Neural cell (in vitro differentiated cells): Measurements from ENCODE around the gene PTPRK. TPM values are rescaled to one million over a fixed set of nuclear protein-coding genes. Genes with fewer than 3 reads are reported as not detected.

Experiments
- H2AFZ ChIP-seq: fragments of 200-600, 300-800 bp; sonication (generic), shearing (Covaris generic); 2 replicates; pipeline ENCODE4 v1.6.0; 2014; ENCODE audit warnings: low read depth, mild to moderate bottlenecking, antibody characterized with exemption, low read length, moderate library complexity
- H3F3A ChIP-seq: fragments of 200-600 bp; shearing (Covaris generic); 2 replicates; pipeline ENCODE4 v1.6.1; 2016; ENCODE audit warnings: mild to moderate bottlenecking, moderate library complexity, mixed read lengths, antibody characterized with exemption, low read length; ENCODE audit not compliant: insufficient read depth, poor library complexity, severe bottlenecking
- H3K27ac ChIP-seq: fragments of 200-600, 300-800 bp; sonication (generic), shearing (Covaris generic); 2 replicates; pipeline ENCODE4 v1.5.1; 2014; ENCODE audit warnings: mild to moderate bottlenecking, low read length, moderate library complexity
- H3K27me3 ChIP-seq: fragments of 300-800, 200-600 bp; sonication (generic), shearing (Covaris generic); 2 replicates; pipeline ENCODE4 v1.6.0; 2014; ENCODE audit warnings: mild to moderate bottlenecking, low read depth, low read length, moderate library complexity; ENCODE audit not compliant: insufficient read depth
- H3K36me3 ChIP-seq: fragments of 300-800, 200-600 bp; sonication (generic), shearing (Covaris generic); 2 replicates; pipeline ENCODE4 v1.5.1; 2014; ENCODE audit warnings: mild to moderate bottlenecking, antibody characterized with exemption, low read length, moderate library complexity; ENCODE audit not compliant: insufficient read depth
- H3K4me2 ChIP-seq: fragments of 300-800, 200-600 bp; sonication (generic), shearing (Covaris generic); 2 replicates; pipeline ENCODE4 v1.6.0; 2014; ENCODE audit warnings: mild to moderate bottlenecking, low read length
- H3K4me3 ChIP-seq: fragments of 300-800, 200-600 bp; sonication (generic), shearing (Covaris generic); 2 replicates; pipeline ENCODE4 v1.5.1; 2014; ENCODE audit warnings: mild to moderate bottlenecking, low read length, moderate library complexity
- H3K79me2 ChIP-seq: fragments of 200-600 bp; shearing (Covaris generic); replicated peaks from 2 replicates; pipeline ENCODE4 v1.6.0; 2014; ENCODE audit warnings: mild to moderate bottlenecking, low read length, moderate library complexity; ENCODE audit not compliant: insufficient read depth
- H3K9ac ChIP-seq: fragments of 300-800, 200-600 bp; sonication (generic), shearing (Covaris generic); 2 replicates; pipeline ENCODE4 v1.6.1; 2016; ENCODE audit warnings: mild to moderate bottlenecking, low read length, mixed read lengths
- H3K9me2 ChIP-seq: fragments of 200-600 bp; shearing (Covaris generic); 2 replicates; pipeline ENCODE4 v1.6.1; 2016; ENCODE audit warnings: mild to moderate bottlenecking, low read length, mixed read lengths; ENCODE audit not compliant: insufficient read depth
- H3K9me3 ChIP-seq: fragments of 200-600, 300-800 bp; sonication (generic), shearing (Covaris generic); 2 replicates; pipeline ENCODE4 v1.6.1; 2016; ENCODE audit warnings: mild to moderate bottlenecking, mixed run types, low read length, moderate library complexity, mixed read lengths
- H4K20me1 ChIP-seq: fragments of 200-600 bp; shearing (Covaris generic); 2 replicates; pipeline ENCODE4 v1.6.1; 2016; ENCODE audit warnings: mild to moderate bottlenecking, mixed run types; ENCODE audit not compliant: insufficient read depth
- EP300 ChIP-seq: fragments of 450-650 bp; conservative IDR thresholded peaks from 2 replicates; pipeline ENCODE4 v1.6.1; 2014; ENCODE audit warnings: antibody characterized with exemption, mild to moderate bottlenecking, moderate library complexity; ENCODE audit not compliant: poor library complexity, severe bottlenecking
- EZH2 ChIP-seq: fragments of 200-600, 300-800 bp; shearing (Covaris generic), sonication (generic); IDR thresholded peaks from 2 replicates; pipeline ENCODE4 v1.6.1; 2014; ENCODE audit warnings: antibody characterized with exemption, low read length, borderline replicate concordance, mild to moderate bottlenecking; ENCODE audit not compliant: insufficient read depth, poor library complexity, severe bottlenecking
- MXI1 ChIP-seq: fragments of 450-650 bp; conservative IDR thresholded peaks from 2 replicates; pipeline ENCODE4 v1.6.1; 2014; ENCODE audit warnings: antibody characterized with exemption, mild to moderate bottlenecking; ENCODE audit not compliant: poor library complexity, severe bottlenecking
- POLR2AphosphoS5 ChIP-seq: IDR thresholded peaks from 2 replicates; pipeline ENCODE4 v1.6.1; 2012
- RAD21 ChIP-seq: fragments of 450-650 bp; conservative IDR thresholded peaks from 2 replicates; pipeline ENCODE4 v1.6.1; 2014; ENCODE audit warnings: antibody characterized with exemption, mild to moderate bottlenecking, moderate library complexity
- SMC3 ChIP-seq: fragments of 450-650 bp; conservative IDR thresholded peaks from 2 replicates; pipeline ENCODE4 v1.6.1; 2014; ENCODE audit warnings: antibody characterized with exemption, mild to moderate bottlenecking, moderate library complexity; ENCODE audit not compliant: poor library complexity
- TAF1 ChIP-seq: IDR thresholded peaks from 2 replicates; pipeline ENCODE4 v1.6.1; 2012; ENCODE audit warnings: low read depth
- polyA plus RNA-seq: library from polyadenylated mRNA; depleted of rRNA; stranded (reverse); fragments of >200 nt; gene quantifications from 2 replicates; pipeline ENCODE4 v1.2.3, GENCODE V29; 2014
- TF ChIP-seq, protein P1 (sequence below): fragments of 450-650 bp; IDR thresholded peaks from 2 replicates; pipeline ENCODE4 v1.5.1; 2014; ENCODE audit warnings: antibody characterized with exemption, mild to moderate bottlenecking, moderate library complexity; ENCODE audit not compliant: poor library complexity, severe bottlenecking
- TF ChIP-seq, protein P2 (sequence below): IDR thresholded peaks from 2 replicates; pipeline ENCODE4 v1.6.1; 2012; ENCODE audit warnings: borderline replicate concordance

Gene PTPRK
- polyA plus RNA-seq, 1 donor from 2014 or later = 10.4 TPM

DNA sequence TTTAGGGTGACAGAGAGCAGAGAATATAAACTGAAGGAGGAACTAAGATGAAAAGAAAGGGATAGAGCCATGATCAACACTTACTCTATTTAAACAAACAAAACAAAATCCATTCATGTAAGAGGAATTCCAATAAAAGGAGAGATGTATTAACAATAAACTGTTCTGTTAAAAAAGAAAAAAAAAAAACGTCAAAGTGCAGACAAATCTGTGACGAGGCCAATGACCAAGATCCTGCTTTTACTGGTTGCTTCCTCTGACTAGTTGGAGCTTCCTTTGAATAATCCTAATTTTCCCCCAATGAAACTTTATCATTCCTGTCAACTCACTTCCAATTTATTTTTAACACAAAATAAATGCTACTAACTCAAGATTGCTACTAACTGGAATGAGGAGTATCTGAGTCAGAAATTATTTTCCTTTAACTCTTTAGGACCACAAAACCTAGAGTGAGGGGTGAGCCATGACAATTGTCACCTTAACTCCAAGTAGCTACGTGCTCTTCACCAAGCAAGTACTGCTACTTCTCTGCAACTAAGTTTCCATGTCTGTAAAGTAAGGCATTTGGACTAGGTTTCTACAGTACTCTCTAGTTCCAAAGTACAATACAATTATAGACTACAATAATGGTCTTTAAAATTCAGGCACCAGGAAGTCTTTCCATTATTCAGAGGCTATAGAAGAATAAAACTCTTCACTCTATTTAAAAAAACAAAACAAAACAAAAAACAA is 152.0 kb downstream of the PTPRK start:
- Histone ChIP-seq H3K79me2 (no peaks in the 10 kb centered on the region), H3K9me3 (no peaks in the 10 kb centered on the region), H3K4me2 (no peak overlapping the region), H3K9ac (no peak overlapping the region), H3K9me2 (no peaks in the 10 kb centered on the region), H3F3A (no peaks in the 10 kb centered on the region), H4K20me1 (no peaks in the 10 kb centered on the region), H3K27me3 (no peaks in the 10 kb centered on the region), H3K4me3 (no peak overlapping the region), H3K36me3 (no peaks in the 10 kb centered on the region), H2AFZ (no peak overlapping the region), H3K27ac (no peak overlapping the region)
- TF ChIP-seq TAF1 (no peak), EZH2 (no peak), EP300 (no peak), SMC3 (no peak), POLR2AphosphoS5 (no peak), MXI1 (no peak)
- TF ChIP-seq, protein P1, sequence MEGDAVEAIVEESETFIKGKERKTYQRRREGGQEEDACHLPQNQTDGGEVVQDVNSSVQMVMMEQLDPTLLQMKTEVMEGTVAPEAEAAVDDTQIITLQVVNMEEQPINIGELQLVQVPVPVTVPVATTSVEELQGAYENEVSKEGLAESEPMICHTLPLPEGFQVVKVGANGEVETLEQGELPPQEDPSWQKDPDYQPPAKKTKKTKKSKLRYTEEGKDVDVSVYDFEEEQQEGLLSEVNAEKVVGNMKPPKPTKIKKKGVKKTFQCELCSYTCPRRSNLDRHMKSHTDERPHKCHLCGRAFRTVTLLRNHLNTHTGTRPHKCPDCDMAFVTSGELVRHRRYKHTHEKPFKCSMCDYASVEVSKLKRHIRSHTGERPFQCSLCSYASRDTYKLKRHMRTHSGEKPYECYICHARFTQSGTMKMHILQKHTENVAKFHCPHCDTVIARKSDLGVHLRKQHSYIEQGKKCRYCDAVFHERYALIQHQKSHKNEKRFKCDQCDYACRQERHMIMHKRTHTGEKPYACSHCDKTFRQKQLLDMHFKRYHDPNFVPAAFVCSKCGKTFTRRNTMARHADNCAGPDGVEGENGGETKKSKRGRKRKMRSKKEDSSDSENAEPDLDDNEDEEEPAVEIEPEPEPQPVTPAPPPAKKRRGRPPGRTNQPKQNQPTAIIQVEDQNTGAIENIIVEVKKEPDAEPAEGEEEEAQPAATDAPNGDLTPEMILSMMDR = no peak

DNA sequence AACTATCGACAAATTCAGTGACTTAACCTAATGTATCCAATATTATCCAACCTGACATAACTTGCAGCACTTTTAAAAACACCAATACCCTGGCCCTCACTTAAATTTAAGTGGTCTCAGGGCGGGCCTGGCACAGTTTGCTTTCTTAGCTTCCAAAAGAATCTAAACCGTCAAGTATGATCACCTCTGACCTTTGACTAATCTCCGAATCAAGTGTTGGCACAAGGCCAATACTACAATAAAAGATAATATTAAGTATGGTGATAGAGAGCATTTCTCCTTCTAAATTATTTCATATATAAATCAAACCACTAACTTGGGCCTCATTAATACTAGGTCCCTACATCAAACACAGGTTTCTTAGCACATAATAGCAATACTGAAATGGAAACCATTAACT is 153.0 kb downstream of the PTPRK start:
- H3K9me3 ChIP-seq = no peaks in the 10 kb centered on the region
- no peaks in the 10 kb centered on the region for H3K27me3 ChIP-seq
- H4K20me1 ChIP-seq = no peaks in the 10 kb centered on the region
- H3K4me3 ChIP-seq = no peak overlapping the region
- H3K36me3 ChIP-seq = no peaks in the 10 kb centered on the region
- H3K4me2 ChIP-seq = no peak overlapping the region
- H3K9ac ChIP-seq = no peak overlapping the region
- no peaks in the 10 kb centered on the region for H3K79me2 ChIP-seq
- no peaks in the 10 kb centered on the region for H3F3A ChIP-seq
- no peak overlapping the region for H2AFZ ChIP-seq
- H3K27ac ChIP-seq = no peak overlapping the region
- TF ChIP-seq, protein P1 = no peak
- TF ChIP-seq MXI1 (no peak), EZH2 (no peak), TAF1 (no peak), POLR2AphosphoS5 (no peak), EP300 (no peak), SMC3 (no peak), RAD21 (no peak)
- TF ChIP-seq, protein P2, sequence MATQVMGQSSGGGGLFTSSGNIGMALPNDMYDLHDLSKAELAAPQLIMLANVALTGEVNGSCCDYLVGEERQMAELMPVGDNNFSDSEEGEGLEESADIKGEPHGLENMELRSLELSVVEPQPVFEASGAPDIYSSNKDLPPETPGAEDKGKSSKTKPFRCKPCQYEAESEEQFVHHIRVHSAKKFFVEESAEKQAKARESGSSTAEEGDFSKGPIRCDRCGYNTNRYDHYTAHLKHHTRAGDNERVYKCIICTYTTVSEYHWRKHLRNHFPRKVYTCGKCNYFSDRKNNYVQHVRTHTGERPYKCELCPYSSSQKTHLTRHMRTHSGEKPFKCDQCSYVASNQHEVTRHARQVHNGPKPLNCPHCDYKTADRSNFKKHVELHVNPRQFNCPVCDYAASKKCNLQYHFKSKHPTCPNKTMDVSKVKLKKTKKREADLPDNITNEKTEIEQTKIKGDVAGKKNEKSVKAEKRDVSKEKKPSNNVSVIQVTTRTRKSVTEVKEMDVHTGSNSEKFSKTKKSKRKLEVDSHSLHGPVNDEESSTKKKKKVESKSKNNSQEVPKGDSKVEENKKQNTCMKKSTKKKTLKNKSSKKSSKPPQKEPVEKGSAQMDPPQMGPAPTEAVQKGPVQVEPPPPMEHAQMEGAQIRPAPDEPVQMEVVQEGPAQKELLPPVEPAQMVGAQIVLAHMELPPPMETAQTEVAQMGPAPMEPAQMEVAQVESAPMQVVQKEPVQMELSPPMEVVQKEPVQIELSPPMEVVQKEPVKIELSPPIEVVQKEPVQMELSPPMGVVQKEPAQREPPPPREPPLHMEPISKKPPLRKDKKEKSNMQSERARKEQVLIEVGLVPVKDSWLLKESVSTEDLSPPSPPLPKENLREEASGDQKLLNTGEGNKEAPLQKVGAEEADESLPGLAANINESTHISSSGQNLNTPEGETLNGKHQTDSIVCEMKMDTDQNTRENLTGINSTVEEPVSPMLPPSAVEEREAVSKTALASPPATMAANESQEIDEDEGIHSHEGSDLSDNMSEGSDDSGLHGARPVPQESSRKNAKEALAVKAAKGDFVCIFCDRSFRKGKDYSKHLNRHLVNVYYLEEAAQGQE = no peak
- H3K9me2 ChIP-seq = no peaks in the 10 kb centered on the region
